PFSK-1 (cell line): ENCODE measurements around the gene RD3L.

Source experiments
- FOXP2 ChIP-seq: optimal IDR thresholded peaks from 2 replicates; pipeline ENCODE3; 2011; ENCODE audit warnings: borderline replicate concordance, control low read depth, inconsistent platforms; ENCODE audit not compliant: insufficient read depth; ENCODE audit errors: extremely low read length, extremely low read depth
- POLR2AphosphoS5 ChIP-seq: IDR thresholded peaks from 2 replicates; pipeline ENCODE4 v1.6.1; 2012; ENCODE audit warnings: low read depth, mild to moderate bottlenecking, control low read depth, low read length, moderate library complexity
- SIN3A ChIP-seq: IDR thresholded peaks from 2 replicates; pipeline ENCODE4 v1.6.1; 2012; ENCODE audit warnings: mild to moderate bottlenecking, low read length, moderate library complexity, borderline replicate concordance; ENCODE audit not compliant: insufficient read depth
- TAF1 ChIP-seq: IDR thresholded peaks from 2 replicates; pipeline ENCODE4 v1.6.1; 2012; ENCODE audit warnings: low read length, control low read depth, borderline replicate concordance; ENCODE audit not compliant: insufficient read depth
- TF ChIP-seq, protein P1 (sequence below), 2 experiments: IDR thresholded peaks; 2 replicates each; pipeline versions ENCODE4 v1.6.1 to v1.8.0; 2011 to 2012; ENCODE audit warnings: low read depth in 2 of 2, low read length in 2 of 2, control low read depth in 1 of 2, inconsistent platforms in 1 of 2, mild to moderate bottlenecking in 1 of 2, moderate library complexity in 1 of 2; ENCODE audit not compliant: insufficient read depth in 1 of 2

Gene RD3L

DNA sequence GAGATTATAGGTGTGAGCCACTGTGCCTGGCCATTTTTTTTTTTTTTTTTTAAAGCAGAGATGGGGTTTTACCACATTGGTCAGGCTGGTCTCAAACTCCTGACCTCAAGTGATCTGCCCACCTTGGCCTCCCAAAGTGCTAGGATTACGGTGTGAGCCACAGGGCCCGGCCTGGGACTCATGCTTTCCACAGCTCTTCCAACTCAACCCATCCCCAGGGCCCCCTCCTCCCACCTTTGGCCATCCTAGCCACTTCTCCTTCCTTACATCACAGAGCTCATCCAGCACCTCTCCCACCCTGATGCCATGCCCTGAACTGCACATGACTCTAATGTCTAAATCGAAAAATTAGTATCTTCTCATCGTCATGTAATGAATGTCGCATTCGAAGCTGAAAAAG, 26.7 kb downstream of the RD3L start:
- TF ChIP-seq POLR2AphosphoS5 (no peak), TAF1 (no peak), SIN3A (no peak), FOXP2 (no peak)
- TF ChIP-seq, protein P1, sequence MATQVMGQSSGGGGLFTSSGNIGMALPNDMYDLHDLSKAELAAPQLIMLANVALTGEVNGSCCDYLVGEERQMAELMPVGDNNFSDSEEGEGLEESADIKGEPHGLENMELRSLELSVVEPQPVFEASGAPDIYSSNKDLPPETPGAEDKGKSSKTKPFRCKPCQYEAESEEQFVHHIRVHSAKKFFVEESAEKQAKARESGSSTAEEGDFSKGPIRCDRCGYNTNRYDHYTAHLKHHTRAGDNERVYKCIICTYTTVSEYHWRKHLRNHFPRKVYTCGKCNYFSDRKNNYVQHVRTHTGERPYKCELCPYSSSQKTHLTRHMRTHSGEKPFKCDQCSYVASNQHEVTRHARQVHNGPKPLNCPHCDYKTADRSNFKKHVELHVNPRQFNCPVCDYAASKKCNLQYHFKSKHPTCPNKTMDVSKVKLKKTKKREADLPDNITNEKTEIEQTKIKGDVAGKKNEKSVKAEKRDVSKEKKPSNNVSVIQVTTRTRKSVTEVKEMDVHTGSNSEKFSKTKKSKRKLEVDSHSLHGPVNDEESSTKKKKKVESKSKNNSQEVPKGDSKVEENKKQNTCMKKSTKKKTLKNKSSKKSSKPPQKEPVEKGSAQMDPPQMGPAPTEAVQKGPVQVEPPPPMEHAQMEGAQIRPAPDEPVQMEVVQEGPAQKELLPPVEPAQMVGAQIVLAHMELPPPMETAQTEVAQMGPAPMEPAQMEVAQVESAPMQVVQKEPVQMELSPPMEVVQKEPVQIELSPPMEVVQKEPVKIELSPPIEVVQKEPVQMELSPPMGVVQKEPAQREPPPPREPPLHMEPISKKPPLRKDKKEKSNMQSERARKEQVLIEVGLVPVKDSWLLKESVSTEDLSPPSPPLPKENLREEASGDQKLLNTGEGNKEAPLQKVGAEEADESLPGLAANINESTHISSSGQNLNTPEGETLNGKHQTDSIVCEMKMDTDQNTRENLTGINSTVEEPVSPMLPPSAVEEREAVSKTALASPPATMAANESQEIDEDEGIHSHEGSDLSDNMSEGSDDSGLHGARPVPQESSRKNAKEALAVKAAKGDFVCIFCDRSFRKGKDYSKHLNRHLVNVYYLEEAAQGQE (IDR thresholded peaks at IDR 0.05; ENCODE audit: insufficient read depth in 1 of 2, low read depth in 2 of 2, low read length in 2 of 2): no peak

DNA sequence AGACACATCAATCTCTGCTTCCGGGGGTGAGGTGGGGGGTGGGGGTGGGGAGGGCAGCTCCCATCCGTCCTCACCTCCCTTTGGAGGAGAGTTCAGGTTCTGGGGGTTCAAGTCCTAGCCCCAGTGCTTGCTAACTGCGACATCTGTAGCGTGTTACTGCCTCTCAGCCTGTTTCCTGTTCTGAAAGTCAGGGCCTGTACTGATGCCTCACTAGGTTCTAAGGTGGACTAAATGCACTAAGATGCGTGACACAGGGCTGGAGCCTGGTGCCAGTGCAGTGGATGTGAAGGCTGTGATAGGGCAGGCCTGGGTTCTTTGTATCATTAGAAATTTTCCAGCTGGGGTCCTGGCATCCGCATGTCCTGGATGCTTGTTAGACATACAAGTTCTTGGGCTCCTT, 31.3 kb downstream of the RD3L start:
- no peak for TF ChIP-seq TAF1
- TF ChIP-seq, protein P1 (IDR thresholded peaks at IDR 0.05; ENCODE audit: insufficient read depth in 1 of 2, low read depth in 2 of 2, low read length in 2 of 2): no peak
- TF ChIP-seq SIN3A: no peak
- TF ChIP-seq POLR2AphosphoS5: no peak
- no peak for TF ChIP-seq FOXP2

- TF ChIP-seq TAF1 (no peak), FOXP2 (no peak), SIN3A (no peak), POLR2AphosphoS5 (no peak)
- TF ChIP-seq, protein P1 (IDR thresholded peaks at IDR 0.05; ENCODE audit: insufficient read depth in 1 of 2, low read depth in 2 of 2, low read length in 2 of 2): no peak
These were observed 31.9 kb downstream of the RD3L start for GRCh38 chr14:103910262-103910935.

GRCh38 chr14:103909531-103910261, 32.6 kb downstream of the RD3L start:
- no peak for TF ChIP-seq SIN3A
- TF ChIP-seq FOXP2: no peak

DNA sequence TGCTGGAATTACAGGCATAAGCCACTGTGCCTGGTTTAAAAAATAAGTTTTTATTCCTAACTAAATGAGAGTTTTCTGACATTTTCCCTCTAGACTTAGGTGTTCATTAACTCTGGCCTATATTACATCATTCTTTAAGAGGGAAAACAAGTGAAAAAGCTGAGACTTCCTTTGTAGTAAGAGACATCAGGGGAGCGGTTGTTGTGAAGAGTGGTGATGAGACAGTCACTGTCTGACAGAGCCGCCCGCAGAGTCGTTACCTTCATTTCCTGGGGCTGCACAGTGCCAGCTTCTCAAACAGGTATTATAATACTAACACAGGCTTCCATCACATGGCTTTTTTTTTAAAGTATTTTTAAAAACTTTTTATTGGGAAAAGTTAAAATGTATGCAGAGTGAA, 33.7 kb downstream of the RD3L start:
- TF ChIP-seq TAF1 (no peak), FOXP2 (no peak), SIN3A (no peak), POLR2AphosphoS5 (no peak)
- TF ChIP-seq, protein P1 (IDR thresholded peaks at IDR 0.05; ENCODE audit: insufficient read depth in 1 of 2, low read depth in 2 of 2, low read length in 2 of 2): no peak
